GF-D8 (cell line): Measurements from ENCODE around the gene LYZL4.

ENCODE experiments used
- DNase-seq: peaks from one replicate; lab custom pipeline; 2025; lab: John Stamatoyannopoulos, UW

LYZL4 gene

GRCh38 chr3:42425736-42426407 is 15.5 kb upstream of the LYZL4 start:
- DNase-seq, result no peak

GRCh38 chr3:42424911-42425310 is 14.5 kb upstream of the LYZL4 start:
- no peak for DNase-seq

DNA sequence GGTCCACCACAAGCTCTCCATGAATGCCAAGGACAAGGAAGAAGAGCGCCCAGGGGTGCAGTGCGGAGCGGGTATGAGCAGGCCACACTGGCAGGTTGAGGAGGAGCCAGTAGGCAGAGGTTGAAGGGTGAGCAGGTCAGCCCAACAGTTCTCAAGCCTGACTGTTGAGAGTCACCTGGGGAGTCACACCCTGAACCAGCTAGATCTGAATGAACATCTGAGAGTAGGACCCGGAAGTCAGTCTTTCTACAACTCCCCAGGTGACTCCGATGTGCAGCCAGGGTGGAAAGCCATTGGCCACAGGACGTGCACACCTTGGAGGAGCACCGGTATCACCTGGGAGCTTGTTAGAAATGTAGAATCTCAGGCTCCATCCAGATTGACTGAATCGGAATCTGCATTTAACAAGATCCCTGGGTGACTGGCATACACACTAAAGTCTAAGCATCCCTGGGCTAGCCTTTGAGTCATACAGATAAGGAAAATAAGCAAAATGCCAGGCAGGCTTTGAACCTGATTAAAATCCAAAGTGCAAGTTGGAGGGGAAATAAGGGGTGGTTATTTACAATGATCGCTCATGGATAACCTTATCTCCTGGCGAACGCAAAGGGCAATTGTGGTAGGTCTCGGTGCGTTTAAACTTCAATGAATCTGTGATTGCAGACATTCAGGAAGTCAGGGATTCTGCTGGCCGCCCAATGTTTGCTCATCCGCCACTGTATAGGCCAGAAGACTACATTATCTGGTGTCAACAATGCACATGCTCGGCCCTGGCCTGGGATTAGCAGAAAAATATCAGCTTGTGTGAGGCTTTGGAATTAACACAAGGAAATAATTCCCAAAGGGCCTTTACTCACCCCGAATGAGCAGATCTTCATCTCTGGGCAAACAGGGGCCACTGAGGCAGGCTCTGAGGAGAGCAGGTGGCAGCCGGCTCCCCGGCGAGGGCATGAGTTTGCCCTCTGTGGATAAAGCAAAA is 11.7 kb upstream of the LYZL4 start:
- DNase-seq, result no peak

GRCh38 chr3:42419563-42419962 is 9.2 kb upstream of the LYZL4 start:
- no peak for DNase-seq

GRCh38 chr3:42412526-42413155 is 2.2 kb upstream of the LYZL4 start:
- no peak for DNase-seq

GRCh38 chr3:42411429-42411828 is 1.0 kb upstream of the LYZL4 start:
- no peak for DNase-seq

DNA sequence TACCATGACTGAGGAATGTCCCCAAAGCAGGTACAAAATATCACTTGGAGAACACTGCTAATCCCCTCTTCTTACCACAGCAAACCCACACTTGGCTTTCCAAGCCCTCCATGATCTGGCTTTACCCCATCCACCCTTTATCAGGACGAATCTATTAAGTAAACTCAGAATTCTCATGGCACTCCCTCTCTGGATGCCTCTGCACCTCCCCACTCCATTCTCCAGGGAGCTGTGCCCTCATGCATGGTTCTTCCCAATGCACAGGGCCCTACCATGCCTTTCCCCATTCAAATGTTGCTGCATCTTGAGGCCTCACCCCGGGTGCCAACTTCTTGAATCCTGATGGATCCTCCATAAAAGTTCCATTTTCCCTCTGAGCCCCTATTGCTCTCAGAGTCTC is 2.3 kb downstream of the LYZL4 start:
- no peak for DNase-seq

GRCh38 chr3:42406727-42407450 is 3.5 kb downstream of the LYZL4 start:
- no peak for DNase-seq

- DNase-seq, result no peak
These were observed 4.6 kb downstream of the LYZL4 start for GRCh38 chr3:42405857-42406256.

- DNase-seq, result no peak
These were observed 6.7 kb downstream of the LYZL4 start for GRCh38 chr3:42403737-42404136.

- DNase-seq, result no peak
These were observed 7.9 kb downstream of the LYZL4 start for GRCh38 chr3:42402394-42403096.

DNA sequence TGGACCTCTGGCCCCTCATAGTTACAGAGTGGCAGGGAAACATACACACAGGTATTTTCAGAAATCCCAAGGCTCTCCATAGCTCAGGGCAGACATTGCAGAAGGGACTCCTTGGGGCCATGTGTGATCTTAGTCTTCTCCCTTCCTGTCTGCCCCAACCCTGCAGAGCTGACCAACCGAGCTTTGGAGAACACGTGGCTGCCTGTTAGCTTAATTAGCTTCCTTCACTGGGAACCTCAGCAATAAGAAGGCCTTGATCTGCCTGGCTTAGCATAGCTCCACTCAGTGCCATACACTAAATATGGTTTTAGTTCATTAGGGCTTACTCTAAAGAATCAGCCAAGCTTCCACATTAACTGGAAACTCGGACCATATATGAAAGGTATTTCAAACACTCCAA is 12.3 kb downstream of the LYZL4 start:
- no peak for DNase-seq

DNA sequence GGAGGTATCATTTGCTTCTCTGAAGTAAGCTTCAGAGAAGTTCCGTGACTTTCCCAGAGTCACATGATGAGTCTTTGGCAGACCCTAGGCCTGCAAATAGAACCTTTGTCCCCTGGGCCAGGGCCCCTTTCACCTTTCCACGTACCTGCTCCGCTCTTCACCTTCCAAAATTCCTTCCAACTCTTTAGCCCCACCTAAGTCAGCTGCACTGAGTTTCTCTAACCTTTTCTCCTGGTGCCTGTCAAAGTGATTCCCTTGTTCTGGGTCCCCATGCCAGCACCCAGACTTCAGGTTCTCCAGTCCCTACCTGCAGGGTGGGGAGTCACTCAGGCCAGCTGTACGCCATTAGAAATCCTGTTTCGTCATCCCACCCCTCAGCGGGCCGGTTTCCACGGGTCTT is 12.8 kb downstream of the LYZL4 start:
- DNase-seq, result no peak

- no peak for DNase-seq
These were observed 15.7 kb downstream of the LYZL4 start for GRCh38 chr3:42394579-42395288.

DNA sequence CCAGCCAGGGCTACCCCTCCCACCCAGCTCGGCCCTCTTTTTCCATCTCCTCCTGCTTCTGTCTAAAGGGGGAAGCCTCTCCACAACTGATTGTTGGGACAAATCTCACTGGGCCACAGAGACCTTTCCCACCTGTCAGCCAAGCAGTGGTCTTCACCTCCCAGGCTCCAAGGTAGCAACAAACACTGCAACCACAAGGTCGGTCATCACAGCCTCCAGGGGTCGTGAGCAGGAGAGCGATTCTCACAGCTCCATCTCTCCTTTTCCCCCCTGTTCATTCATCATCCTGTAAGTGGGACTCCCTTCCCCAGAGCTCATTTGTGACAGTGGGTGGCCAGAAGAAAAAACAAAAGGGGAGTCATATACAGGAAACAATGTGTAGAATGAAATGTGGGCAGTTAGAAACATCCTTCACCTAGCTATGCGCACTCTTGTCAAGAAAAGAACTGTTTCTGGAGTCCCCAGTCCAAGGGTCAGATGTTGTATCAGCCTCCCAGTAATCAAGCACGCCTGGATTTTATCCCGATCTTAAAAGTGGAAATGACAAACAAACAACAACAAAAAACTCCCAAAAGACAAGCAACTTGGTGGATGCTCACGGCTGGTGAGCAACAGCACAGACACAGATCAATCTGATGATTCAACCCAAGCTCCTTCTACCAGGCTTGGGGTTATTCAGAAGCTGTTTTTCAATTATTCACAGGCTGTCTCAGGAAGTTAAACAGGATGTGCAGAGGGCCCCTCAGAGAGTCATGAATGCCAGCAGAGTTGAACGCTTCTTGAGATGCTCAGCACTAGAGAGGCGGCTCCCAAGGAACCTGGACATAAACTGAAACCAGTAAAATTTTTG is 22.4 kb downstream of the LYZL4 start:
- DNase-seq, result no peak

GRCh38 chr3:42381551-42382082 is 28.8 kb downstream of the LYZL4 start:
- DNase-seq, result no peak

- DNase-seq, result no peak
These were observed 32.7 kb downstream of the LYZL4 start for GRCh38 chr3:42377681-42378080.

DNA sequence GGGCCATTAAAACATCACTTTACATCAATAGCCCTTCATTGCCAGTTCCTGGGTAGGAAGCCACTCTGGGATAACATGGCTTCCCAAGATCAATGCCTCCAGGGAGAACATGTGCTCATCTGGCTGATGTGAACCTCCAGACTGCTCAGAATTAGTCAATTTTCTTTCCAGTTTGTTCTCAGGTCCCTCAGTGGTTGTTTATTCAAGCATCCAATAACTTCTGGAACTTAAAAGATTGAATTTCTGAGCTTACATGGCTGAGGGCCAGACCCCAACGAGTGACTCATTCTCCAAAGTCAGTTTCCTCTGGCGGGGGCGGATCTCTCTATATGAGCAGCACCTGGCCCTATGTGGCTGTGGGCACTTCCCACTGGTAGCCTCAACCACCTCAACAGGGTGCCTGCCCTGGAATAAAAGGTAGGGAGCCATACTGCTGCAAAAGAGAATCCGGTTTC is 34.0 kb downstream of the LYZL4 start:
- DNase-seq, result no peak

GRCh38 chr3:42375121-42375800 is 35.1 kb downstream of the LYZL4 start:
- no peak for DNase-seq
